ENCODE results near the gene NMUR1.

Gene NMUR1

GRCh38 chr2:231552752-231553151, 22.5 kb upstream of the NMUR1 start:
- DNase-seq (ENCODE audit: low spot score), result no peak

GRCh38 chr2:231549446-231550239, 19.4 kb upstream of the NMUR1 start:
- DNase-seq (ENCODE audit: low spot score), result no peak

- DNase-seq (ENCODE audit: low spot score), result no peak
Observed at GRCh38 chr2:231548752-231549151, 18.5 kb upstream of the NMUR1 start.

GRCh38 chr2:231547315-231548110, 17.3 kb upstream of the NMUR1 start:
- no peak for DNase-seq (ENCODE audit: low spot score)

GRCh38 chr2:231546014-231546715, 15.9 kb upstream of the NMUR1 start:
- no peak for DNase-seq (ENCODE audit: low spot score)

GRCh38 chr2:231545105-231545902, 15.1 kb upstream of the NMUR1 start:
- DNase-seq (ENCODE audit: low spot score), result peak; percentile 61

GRCh38 chr2:231542136-231542535, 11.9 kb upstream of the NMUR1 start:
- DNase-seq (ENCODE audit: low spot score), result no peak

- DNase-seq (ENCODE audit: low spot score), result no peak
Observed at GRCh38 chr2:231541645-231542044, 11.4 kb upstream of the NMUR1 start.

GRCh38 chr2:231539991-231540390, 9.7 kb upstream of the NMUR1 start:
- DNase-seq (ENCODE audit: low spot score), result no peak

- DNase-seq (ENCODE audit: low spot score), result no peak
Observed at GRCh38 chr2:231535961-231536360, 5.7 kb upstream of the NMUR1 start.

GRCh38 chr2:231533777-231534125, 3.5 kb upstream of the NMUR1 start:
- DNase-seq (ENCODE audit: low spot score), result no peak

- DNase-seq (ENCODE audit: low spot score), result no peak
Observed at GRCh38 chr2:231533086-231533776, 3.0 kb upstream of the NMUR1 start.

GRCh38 chr2:231532756-231533035, 2.5 kb upstream of the NMUR1 start:
- no peak for DNase-seq (ENCODE audit: low spot score)

- no peak for DNase-seq (ENCODE audit: low spot score)
Observed at GRCh38 chr2:231531883-231532755, 1.9 kb upstream of the NMUR1 start.

GRCh38 chr2:231531466-231531865, 1.2 kb upstream of the NMUR1 start:
- DNase-seq (ENCODE audit: low spot score), result no peak

GRCh38 chr2:231528636-231529030, 1.6 kb downstream of the NMUR1 start:
- DNase-seq (ENCODE audit: low spot score), result no peak

GRCh38 chr2:231527955-231528635, 2.1 kb downstream of the NMUR1 start:
- no peak for DNase-seq (ENCODE audit: low spot score)

GRCh38 chr2:231527091-231527395, 3.2 kb downstream of the NMUR1 start:
- DNase-seq (ENCODE audit: low spot score), result no peak

- DNase-seq (ENCODE audit: low spot score), result no peak
Observed at GRCh38 chr2:231526341-231527090, 3.7 kb downstream of the NMUR1 start.
